Measurements from ENCODE around the gene EPHA10.

Gene EPHA10

DNA sequence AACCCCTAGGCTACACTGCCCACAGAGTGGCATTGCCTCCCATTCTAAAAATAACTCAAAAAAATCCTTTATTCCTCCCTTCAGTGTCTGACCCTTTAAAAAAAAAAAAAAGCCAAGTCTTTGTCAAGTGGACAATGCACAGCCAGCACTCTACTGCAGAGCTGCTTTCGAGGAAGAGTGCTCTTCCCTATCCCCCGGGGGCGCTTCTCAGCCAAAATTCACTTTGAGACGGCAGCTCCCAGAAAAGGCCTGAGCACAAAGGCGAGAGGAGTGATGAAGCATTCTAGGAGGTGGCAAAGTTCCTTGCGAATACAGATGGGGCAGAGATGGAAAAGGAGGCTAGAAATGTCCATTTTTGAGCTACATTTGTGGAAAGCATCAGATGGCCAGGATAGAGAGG, 23.3 kb downstream of the EPHA10 start:
- TF ChIP-seq, protein P1, sequence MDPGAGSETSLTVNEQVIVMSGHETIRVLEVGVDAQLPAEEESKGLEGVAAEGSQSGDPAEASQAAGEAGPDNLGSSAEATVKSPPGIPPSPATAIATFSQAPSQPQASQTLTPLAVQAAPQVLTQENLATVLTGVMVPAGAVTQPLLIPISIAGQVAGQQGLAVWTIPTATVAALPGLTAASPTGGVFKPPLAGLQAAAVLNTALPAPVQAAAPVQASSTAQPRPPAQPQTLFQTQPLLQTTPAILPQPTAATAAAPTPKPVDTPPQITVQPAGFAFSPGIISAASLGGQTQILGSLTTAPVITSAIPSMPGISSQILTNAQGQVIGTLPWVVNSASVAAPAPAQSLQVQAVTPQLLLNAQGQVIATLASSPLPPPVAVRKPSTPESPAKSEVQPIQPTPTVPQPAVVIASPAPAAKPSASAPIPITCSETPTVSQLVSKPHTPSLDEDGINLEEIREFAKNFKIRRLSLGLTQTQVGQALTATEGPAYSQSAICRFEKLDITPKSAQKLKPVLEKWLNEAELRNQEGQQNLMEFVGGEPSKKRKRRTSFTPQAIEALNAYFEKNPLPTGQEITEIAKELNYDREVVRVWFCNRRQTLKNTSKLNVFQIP (CRISPR knock-in tag; IDR thresholded peaks at IDR 0.05; ENCODE audit: borderline replicate concordance, low read depth): no peak
- TF ChIP-seq ESRRG (CRISPR knock-in tag; IDR thresholded peaks at IDR 0.05) (no peak), OSR1 (CRISPR knock-in tag; IDR thresholded peaks at IDR 0.05) (no peak), ZNF70 (CRISPR knock-in tag; IDR thresholded peaks at IDR 0.05) (no peak), ZNF8 (CRISPR knock-in tag; IDR thresholded peaks at IDR 0.05) (no peak), RARB (CRISPR knock-in tag; IDR thresholded peaks at IDR 0.05) (no peak), ZFP3 (CRISPR knock-in tag; IDR thresholded peaks at IDR 0.05) (no peak), PPARA (CRISPR knock-in tag; IDR thresholded peaks at IDR 0.05; ENCODE audit: borderline replicate concordance) (no peak)
- TF ChIP-seq, protein P2, sequence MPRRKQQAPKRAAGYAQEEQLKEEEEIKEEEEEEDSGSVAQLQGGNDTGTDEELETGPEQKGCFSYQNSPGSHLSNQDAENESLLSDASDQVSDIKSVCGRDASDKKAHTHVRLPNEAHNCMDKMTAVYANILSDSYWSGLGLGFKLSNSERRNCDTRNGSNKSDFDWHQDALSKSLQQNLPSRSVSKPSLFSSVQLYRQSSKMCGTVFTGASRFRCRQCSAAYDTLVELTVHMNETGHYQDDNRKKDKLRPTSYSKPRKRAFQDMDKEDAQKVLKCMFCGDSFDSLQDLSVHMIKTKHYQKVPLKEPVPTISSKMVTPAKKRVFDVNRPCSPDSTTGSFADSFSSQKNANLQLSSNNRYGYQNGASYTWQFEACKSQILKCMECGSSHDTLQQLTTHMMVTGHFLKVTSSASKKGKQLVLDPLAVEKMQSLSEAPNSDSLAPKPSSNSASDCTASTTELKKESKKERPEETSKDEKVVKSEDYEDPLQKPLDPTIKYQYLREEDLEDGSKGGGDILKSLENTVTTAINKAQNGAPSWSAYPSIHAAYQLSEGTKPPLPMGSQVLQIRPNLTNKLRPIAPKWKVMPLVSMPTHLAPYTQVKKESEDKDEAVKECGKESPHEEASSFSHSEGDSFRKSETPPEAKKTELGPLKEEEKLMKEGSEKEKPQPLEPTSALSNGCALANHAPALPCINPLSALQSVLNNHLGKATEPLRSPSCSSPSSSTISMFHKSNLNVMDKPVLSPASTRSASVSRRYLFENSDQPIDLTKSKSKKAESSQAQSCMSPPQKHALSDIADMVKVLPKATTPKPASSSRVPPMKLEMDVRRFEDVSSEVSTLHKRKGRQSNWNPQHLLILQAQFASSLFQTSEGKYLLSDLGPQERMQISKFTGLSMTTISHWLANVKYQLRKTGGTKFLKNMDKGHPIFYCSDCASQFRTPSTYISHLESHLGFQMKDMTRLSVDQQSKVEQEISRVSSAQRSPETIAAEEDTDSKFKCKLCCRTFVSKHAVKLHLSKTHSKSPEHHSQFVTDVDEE (CRISPR knock-in tag; IDR thresholded peaks at IDR 0.05): no peak
- TF ChIP-seq, protein P3, sequence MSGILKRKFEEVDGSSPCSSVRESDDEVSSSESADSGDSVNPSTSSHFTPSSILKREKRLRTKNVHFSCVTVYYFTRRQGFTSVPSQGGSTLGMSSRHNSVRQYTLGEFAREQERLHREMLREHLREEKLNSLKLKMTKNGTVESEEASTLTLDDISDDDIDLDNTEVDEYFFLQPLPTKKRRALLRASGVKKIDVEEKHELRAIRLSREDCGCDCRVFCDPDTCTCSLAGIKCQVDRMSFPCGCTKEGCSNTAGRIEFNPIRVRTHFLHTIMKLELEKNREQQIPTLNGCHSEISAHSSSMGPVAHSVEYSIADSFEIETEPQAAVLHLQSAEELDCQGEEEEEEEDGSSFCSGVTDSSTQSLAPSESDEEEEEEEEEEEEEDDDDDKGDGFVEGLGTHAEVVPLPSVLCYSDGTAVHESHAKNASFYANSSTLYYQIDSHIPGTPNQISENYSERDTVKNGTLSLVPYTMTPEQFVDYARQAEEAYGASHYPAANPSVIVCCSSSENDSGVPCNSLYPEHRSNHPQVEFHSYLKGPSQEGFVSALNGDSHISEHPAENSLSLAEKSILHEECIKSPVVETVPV (CRISPR knock-in tag; IDR thresholded peaks at IDR 0.05): no peak
- no peak for ATAC-seq

DNA sequence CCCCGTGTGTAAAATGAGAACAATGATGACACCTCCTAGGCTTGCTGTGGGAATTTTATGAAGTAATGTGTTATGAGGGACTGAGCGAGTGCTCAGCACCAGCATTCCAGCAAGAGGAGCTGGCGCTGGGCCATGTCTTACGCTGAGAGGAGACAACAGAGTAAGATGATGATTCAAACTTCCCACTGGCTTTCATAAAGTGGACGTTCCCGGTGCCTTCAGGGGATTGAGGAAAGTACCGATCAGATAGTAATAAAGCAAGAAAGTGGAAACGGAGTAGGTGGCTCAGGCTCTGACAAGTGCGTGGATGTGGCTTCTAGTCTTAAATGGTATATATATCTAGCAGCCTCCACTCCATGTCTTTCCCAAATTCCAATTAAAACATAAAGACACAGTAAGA, 23.8 kb downstream of the EPHA10 start:
- ATAC-seq: no peak
- no peak for TF ChIP-seq CSDC2 (CRISPR knock-in tag; IDR thresholded peaks at IDR 0.05)
- no peak for TF ChIP-seq ESRRG (CRISPR knock-in tag; IDR thresholded peaks at IDR 0.05)
- TF ChIP-seq, protein P4, sequence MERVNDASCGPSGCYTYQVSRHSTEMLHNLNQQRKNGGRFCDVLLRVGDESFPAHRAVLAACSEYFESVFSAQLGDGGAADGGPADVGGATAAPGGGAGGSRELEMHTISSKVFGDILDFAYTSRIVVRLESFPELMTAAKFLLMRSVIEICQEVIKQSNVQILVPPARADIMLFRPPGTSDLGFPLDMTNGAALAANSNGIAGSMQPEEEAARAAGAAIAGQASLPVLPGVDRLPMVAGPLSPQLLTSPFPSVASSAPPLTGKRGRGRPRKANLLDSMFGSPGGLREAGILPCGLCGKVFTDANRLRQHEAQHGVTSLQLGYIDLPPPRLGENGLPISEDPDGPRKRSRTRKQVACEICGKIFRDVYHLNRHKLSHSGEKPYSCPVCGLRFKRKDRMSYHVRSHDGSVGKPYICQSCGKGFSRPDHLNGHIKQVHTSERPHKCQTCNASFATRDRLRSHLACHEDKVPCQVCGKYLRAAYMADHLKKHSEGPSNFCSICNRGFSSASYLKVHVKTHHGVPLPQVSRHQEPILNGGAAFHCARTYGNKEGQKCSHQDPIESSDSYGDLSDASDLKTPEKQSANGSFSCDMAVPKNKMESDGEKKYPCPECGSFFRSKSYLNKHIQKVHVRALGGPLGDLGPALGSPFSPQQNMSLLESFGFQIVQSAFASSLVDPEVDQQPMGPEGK (CRISPR knock-in tag; IDR thresholded peaks at IDR 0.05; ENCODE audit: borderline replicate concordance): no peak
- no peak for TF ChIP-seq ISL1 (CRISPR knock-in tag; IDR thresholded peaks at IDR 0.05)
- TF ChIP-seq OSR1 (CRISPR knock-in tag; IDR thresholded peaks at IDR 0.05): no peak
- no peak for TF ChIP-seq ZNF565 (CRISPR knock-in tag; conservative IDR thresholded peaks at IDR 0.05; ENCODE audit: low read depth)
- no peak for TF ChIP-seq TCF4 (CRISPR knock-in tag; IDR thresholded peaks at IDR 0.05; ENCODE audit: borderline replicate concordance)
- TF ChIP-seq, protein P3 (CRISPR knock-in tag; IDR thresholded peaks at IDR 0.05): no peak
- TF ChIP-seq ZC3H10 (CRISPR knock-in tag; IDR thresholded peaks at IDR 0.05): no peak
- TF ChIP-seq ARNTL (CRISPR knock-in tag; IDR thresholded peaks at IDR 0.05; ENCODE audit: borderline replicate concordance, low read depth): no peak
- TF ChIP-seq BACH2 (CRISPR knock-in tag; IDR thresholded peaks at IDR 0.05; ENCODE audit: borderline replicate concordance): no peak
- TF ChIP-seq ZFP3 (CRISPR knock-in tag; IDR thresholded peaks at IDR 0.05): no peak
- TF ChIP-seq, protein P1 (CRISPR knock-in tag; IDR thresholded peaks at IDR 0.05; ENCODE audit: borderline replicate concordance, low read depth): no peak
- TF ChIP-seq, protein P5, sequence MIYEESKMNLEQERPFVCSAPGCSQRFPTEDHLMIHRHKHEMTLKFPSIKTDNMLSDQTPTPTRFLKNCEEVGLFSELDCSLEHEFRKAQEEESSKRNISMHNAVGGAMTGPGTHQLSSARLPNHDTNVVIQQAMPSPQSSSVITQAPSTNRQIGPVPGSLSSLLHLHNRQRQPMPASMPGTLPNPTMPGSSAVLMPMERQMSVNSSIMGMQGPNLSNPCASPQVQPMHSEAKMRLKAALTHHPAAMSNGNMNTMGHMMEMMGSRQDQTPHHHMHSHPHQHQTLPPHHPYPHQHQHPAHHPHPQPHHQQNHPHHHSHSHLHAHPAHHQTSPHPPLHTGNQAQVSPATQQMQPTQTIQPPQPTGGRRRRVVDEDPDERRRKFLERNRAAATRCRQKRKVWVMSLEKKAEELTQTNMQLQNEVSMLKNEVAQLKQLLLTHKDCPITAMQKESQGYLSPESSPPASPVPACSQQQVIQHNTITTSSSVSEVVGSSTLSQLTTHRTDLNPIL (CRISPR knock-in tag; IDR thresholded peaks at IDR 0.05; ENCODE audit: low read depth): no peak
- TF ChIP-seq ZNF70 (CRISPR knock-in tag; IDR thresholded peaks at IDR 0.05): no peak
- TF ChIP-seq RARB (CRISPR knock-in tag; IDR thresholded peaks at IDR 0.05): no peak
- TF ChIP-seq SNAI2 (CRISPR knock-in tag; IDR thresholded peaks at IDR 0.05): no peak
- TF ChIP-seq, protein P2 (CRISPR knock-in tag; IDR thresholded peaks at IDR 0.05): no peak
